CD4-positive, alpha-beta memory T cell (primary cell): ENCODE results near the gene TMEM106C. TPM values are rescaled to one million over a fixed set of nuclear protein-coding genes. Genes with fewer than 3 reads are reported as not detected.

Source experiments
- CTCF ChIA-PET: fragments of 350-600 bp; sonication (Branson Sonifier 250); formaldehyde crosslinking; loops from one replicate; lab custom pipeline; 2021; ENCODE audit warnings: inconsistent platforms; ENCODE audit not compliant: partially characterized antibody; lab: Charles Lee
- POLR2A ChIA-PET: fragments of 350-600 bp; sonication (Branson Sonifier 250); formaldehyde crosslinking; loops from one replicate; lab custom pipeline; 2021; ENCODE audit not compliant: partially characterized antibody; lab: Charles Lee
- DNase-seq, 5 donors: peaks; one replicate each; pipeline versions ENCODE4 v3.0.0 to v3.0.0-alpha.2; 2020 to 2022; ENCODE audit warnings: mixed read lengths in 1 of 5
- H3K27ac ChIP-seq: one replicate; pipeline ENCODE4 v1.7.0; 2013; ENCODE audit warnings: low read depth, low read length
- H3K27me3 ChIP-seq: 2 replicates; pipeline ENCODE4 v1.7.0; 2013; ENCODE audit warnings: mild to moderate bottlenecking, low read length, moderate library complexity; ENCODE audit not compliant: insufficient read depth
- H3K36me3 ChIP-seq: 2 replicates; pipeline ENCODE4 v1.7.0; 2013; ENCODE audit warnings: mild to moderate bottlenecking, low read length, moderate library complexity; ENCODE audit not compliant: insufficient read depth
- H3K4me1 ChIP-seq: 2 replicates; pipeline ENCODE4 v1.7.0; 2013; ENCODE audit warnings: mild to moderate bottlenecking, low read length, moderate library complexity; ENCODE audit not compliant: insufficient read depth
- H3K4me3 ChIP-seq, 2 donors: one replicate each; pipeline ENCODE4 v1.7.0; 2013; ENCODE audit warnings: low read length in 2 of 2, mild to moderate bottlenecking in 1 of 2
- H3K9me3 ChIP-seq, 2 donors: one replicate each; pipeline ENCODE4 v1.7.0; 2013; ENCODE audit warnings: low read length in 2 of 2, control low read depth in 1 of 2; ENCODE audit not compliant: control insufficient read depth in 1 of 2
- H3K27ac Mint-ChIP-seq, 7 donors: one replicate each; pipeline ENCODE4 v1.8.0; 2020 to 2021; ENCODE audit warnings: mixed read lengths in 7 of 7, mild to moderate bottlenecking in 6 of 7, inconsistent platforms in 3 of 7, moderate library complexity in 3 of 7
- H3K27me3 Mint-ChIP-seq, 2 donors: one replicate each; pipeline ENCODE4 v1.8.0; 2020 to 2021; ENCODE audit warnings: mixed read lengths in 2 of 2
- H3K36me3 Mint-ChIP-seq, 2 donors: one replicate each; pipeline ENCODE4 v1.8.0; 2020 to 2021; ENCODE audit warnings: mixed read lengths in 2 of 2, inconsistent platforms in 1 of 2, mild to moderate bottlenecking in 1 of 2
- H3K4me1 Mint-ChIP-seq, 4 donors: one replicate each; pipeline ENCODE4 v1.8.0; 2020 to 2021; ENCODE audit warnings: mixed read lengths in 4 of 4, mild to moderate bottlenecking in 1 of 4
- H3K4me3 Mint-ChIP-seq, 8 donors: one replicate each; pipeline ENCODE4 v1.8.0; 2020 to 2021; ENCODE audit warnings: mixed read lengths in 8 of 8, mild to moderate bottlenecking in 7 of 8, moderate library complexity in 6 of 8, inconsistent platforms in 3 of 8
- H3K9me3 Mint-ChIP-seq, 8 donors: one replicate each; pipeline ENCODE4 v1.8.0; 2020 to 2021; ENCODE audit warnings: mixed read lengths in 8 of 8, mild to moderate bottlenecking in 5 of 8, inconsistent platforms in 3 of 8, moderate library complexity in 1 of 8
- intact Hi-C: fragments of 100-400 bp; cut with micrococcal nuclease; formaldehyde crosslinking; loops from one replicate; pipeline ENCODE4 v1.15.1; 2023
- polyA plus RNA-seq, 2 donors: library from polyadenylated mRNA; unstranded; fragments of 300-500 nt; fragmentation: Illumina TruSeq; gene quantifications; one replicate each; pipeline ENCODE4 v1.2.3, GENCODE V29; 2021
- total RNA-seq, 2 experiments: library from RNA; stranded (reverse); gene quantifications; one replicate each; pipeline ENCODE4 v1.2.3, GENCODE V29; 2021

Gene TMEM106C
- total and polyA plus RNA-seq, 4 experiments from 2014 or later = 42.5 to 77.4 (median 44.6) TPM

DNA sequence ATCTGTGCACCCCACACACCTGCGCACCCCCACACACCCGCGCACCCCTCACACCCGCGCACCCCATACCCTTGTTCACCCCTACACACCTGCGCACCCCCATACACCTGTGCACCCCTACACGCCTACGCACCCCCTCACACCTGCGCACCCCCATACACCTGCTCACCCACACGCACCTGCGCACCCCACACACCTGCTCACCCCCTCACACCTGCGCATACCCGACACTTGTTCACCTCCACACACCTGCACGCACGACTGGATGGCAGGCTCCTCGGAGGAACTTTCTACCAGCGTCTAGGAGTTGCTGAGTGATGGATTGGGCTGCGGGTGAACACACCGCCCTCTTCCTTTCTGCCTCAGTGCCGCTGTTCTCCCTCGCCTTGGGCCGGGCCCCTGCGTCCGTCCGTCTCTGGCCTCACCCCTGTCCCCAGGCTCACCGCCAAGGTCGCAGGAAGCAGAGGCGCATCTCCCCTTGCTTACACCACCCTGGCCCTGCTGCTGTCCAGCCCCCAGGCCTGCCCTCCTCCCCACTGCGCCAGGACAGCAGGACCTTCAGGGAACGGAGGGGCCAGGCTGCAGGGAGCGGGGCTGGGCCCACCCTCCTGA, 20.7 kb upstream of the TMEM106C start:
- intact Hi-C loops = loop anchor here (1.0 to 5.0 kb wide), 3 partner anchors 223 to 675 kb away; no protein-coding TSS in a partner anchor
- H3K9me3 Mint-ChIP-seq = no peaks in the 10 kb centered on the region
- CTCF ChIA-PET = interaction anchor here (0.7 to 1.7 kb wide), 3 partner anchors 225 to 676 kb away, joined by 3 to 5 read pairs (median 3); no protein-coding TSS in a partner anchor

DNA sequence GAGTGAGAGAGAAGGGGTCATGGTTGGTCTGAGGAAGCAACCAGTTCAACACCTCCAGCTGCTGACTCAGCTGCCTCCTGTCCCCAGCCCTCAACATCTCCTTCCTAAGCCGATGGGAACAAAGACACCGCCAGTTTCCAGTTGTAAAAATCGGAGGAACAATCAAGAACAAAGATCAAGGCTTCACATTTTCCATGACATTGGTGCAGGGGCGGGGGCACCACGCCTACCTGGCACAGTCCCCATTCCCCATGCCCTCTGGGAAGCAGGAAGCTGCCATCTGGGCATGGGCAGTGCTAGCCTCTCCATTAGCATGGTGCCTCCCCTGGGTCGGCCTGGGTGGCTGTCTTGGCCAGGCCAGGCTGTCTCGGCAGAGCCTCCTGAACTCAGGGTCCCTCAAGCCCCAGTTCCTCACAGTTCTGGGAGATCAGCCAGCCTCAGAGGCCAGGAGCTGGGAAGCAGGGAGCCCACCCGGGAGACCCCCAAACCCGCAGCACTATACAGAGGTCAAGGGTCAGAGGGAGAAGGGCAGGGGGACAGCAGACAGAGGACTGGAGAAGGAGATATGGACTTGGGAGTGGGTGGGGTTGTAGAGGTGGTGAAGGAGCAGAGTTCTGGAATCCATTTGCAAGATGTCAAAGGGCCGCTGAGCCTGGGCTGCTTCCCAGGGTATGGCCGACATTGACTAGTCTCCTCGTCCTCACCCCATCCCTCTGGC, 19.6 kb upstream of the TMEM106C start:
- Histone ChIP-seq H3K27me3 (no peaks in the 10 kb centered on the region), H3K27ac (no peak overlapping the region), H3K4me3 (no peak overlapping the region), H3K4me1 (no peaks in the 10 kb centered on the region), H3K9me3 (no peaks in the 10 kb centered on the region), H3K36me3 (no peaks in the 10 kb centered on the region)
- CTCF ChIA-PET = no interaction called here
- Mint-ChIP-seq H3K27me3 (peaks cover 11 to 15% of the 10 kb centered on the region in 2 donors), H3K27ac (no peak overlapping the region), H3K9me3 (no peaks in the 10 kb centered on the region), H3K4me3 (no peak overlapping the region), H3K36me3 (no peaks in the 10 kb centered on the region), H3K4me1 (peaks cover 0 to 9% (median under 1%) of the 10 kb centered on the region in 4 donors)
- POLR2A ChIA-PET = no interaction called here
- intact Hi-C loops = loop anchor here (5.0 kb wide), 1 partner anchor 674 kb away; no protein-coding TSS in a partner anchor
- DNase-seq = no peak

More for the DNA sequence above, 20.7 kb upstream of the TMEM106C start:
- POLR2A ChIA-PET = no interaction called here
- Histone ChIP-seq H3K27ac (no peak overlapping the region), H3K36me3 (no peaks in the 10 kb centered on the region), H3K4me1 (no peaks in the 10 kb centered on the region), H3K4me3 (no peak overlapping the region), H3K9me3 (no peaks in the 10 kb centered on the region), H3K27me3 (no peaks in the 10 kb centered on the region)
- no peak overlapping the region for H3K27ac Mint-ChIP-seq
- H3K4me3 Mint-ChIP-seq = no peak overlapping the region
- no peak for DNase-seq
- peaks cover 0 to 9% (median under 1%) of the 10 kb centered on the region in 4 donors for H3K4me1 Mint-ChIP-seq
- H3K36me3 Mint-ChIP-seq = no peaks in the 10 kb centered on the region
- peaks cover 11 to 15% of the 10 kb centered on the region in 2 donors for H3K27me3 Mint-ChIP-seq

- peak overlapping the region in 2 of 7 donors; percentile 43 to 54 for H3K27ac Mint-ChIP-seq
Measured at GRCh38 chr12:47944685-47945340, 18.6 kb upstream of the TMEM106C start.

GRCh38 chr12:47945341-47945728, 18.1 kb upstream of the TMEM106C start:
- no peaks in the 10 kb centered on the region for H3K9me3 Mint-ChIP-seq
- peaks cover 9 to 15% of the 10 kb centered on the region in 2 donors for H3K27me3 Mint-ChIP-seq
- POLR2A ChIA-PET = no interaction called here
- no peak overlapping the region for H3K4me3 Mint-ChIP-seq
- DNase-seq = no peak
- H3K36me3 Mint-ChIP-seq = no peaks in the 10 kb centered on the region
- intact Hi-C loops = no loop called here
- H3K4me3 ChIP-seq = no peak overlapping the region
- no peaks in the 10 kb centered on the region for H3K27me3 ChIP-seq
- no peaks in the 10 kb centered on the region for H3K36me3 ChIP-seq
- H3K4me1 ChIP-seq = no peaks in the 10 kb centered on the region
- CTCF ChIA-PET = no interaction called here
- no peaks in the 10 kb centered on the region for H3K9me3 ChIP-seq
- H3K4me1 Mint-ChIP-seq = peaks cover 0 to 9% (median under 1%) of the 10 kb centered on the region in 4 donors
- no peak overlapping the region for H3K27ac Mint-ChIP-seq
- H3K27ac ChIP-seq = no peak overlapping the region

More at GRCh38 chr12:47944685-47945340, 18.6 kb upstream of the TMEM106C start:
- ChIA-PET POLR2A (no interaction called here), CTCF (no interaction called here)
- DNase-seq = no peak
- H3K4me3 ChIP-seq = no peak overlapping the region
- no peaks in the 10 kb centered on the region for H3K9me3 ChIP-seq
- Mint-ChIP-seq H3K27me3 (peaks cover 11 to 15% of the 10 kb centered on the region in 2 donors), H3K4me3 (no peak overlapping the region), H3K9me3 (no peaks in the 10 kb centered on the region), H3K4me1 (peaks cover 0 to 9% (median under 1%) of the 10 kb centered on the region in 4 donors), H3K36me3 (no peaks in the 10 kb centered on the region)
- no peaks in the 10 kb centered on the region for H3K4me1 ChIP-seq
- H3K36me3 ChIP-seq = no peaks in the 10 kb centered on the region
- intact Hi-C loops = loop anchor here (5.0 kb wide), 1 partner anchor 672 kb away; no protein-coding TSS in a partner anchor
- no peak overlapping the region for H3K27ac ChIP-seq
- H3K27me3 ChIP-seq = no peaks in the 10 kb centered on the region

DNA sequence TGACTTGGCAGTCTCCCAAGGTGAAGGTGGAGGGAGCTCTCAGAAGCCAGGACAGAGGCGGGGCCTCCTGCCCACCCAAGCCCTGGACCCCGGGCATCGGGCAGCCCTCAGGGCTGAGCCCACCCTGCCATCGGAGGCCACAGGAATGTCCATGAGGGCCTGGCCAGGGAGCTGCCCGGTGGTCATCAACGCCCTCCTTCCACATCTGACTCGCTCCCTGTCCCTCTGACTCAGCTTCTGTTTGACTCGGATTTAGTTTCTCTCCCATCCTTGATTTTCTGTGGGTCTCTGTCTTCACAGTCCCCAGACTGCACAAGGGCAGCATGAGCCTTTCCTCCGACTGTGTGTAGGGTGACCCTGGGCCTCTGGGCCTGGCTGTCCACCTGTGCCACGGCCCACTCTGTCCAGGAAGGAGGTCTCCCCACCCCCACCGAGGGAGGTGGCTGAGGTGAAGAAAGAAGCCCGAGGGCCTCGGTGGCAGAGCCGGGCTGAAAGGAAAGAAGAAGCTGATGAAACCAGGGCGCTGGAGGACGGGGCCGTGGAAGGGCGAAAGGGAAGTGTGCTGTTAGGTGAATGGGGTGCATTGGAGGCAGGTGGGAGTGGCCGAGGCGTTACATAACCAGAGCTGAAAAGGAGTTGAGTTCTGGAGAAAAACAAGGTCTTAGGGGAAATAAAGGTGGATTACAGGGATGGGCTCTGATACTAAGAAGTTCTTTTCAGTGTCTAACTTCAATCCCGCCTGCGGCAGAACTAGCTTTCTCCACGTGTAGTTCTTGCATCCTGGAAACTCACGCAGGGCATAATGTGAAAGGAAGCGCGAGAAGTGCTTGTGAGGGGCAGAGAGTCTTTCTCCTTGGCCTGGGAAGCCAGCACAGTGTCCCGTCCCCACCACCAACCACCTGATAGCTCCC, 16.7 kb upstream of the TMEM106C start:
- no peaks in the 10 kb centered on the region for H3K27me3 ChIP-seq
- no peak for DNase-seq
- POLR2A ChIA-PET = no interaction called here
- Mint-ChIP-seq H3K4me1 (no peaks in the 10 kb centered on the region), H3K9me3 (no peaks in the 10 kb centered on the region), H3K27me3 (peaks cover 3 to 6% of the 10 kb centered on the region in 2 donors), H3K4me3 (no peak overlapping the region), H3K27ac (peak overlapping the region in 1 of 7 donors; percentile 23), H3K36me3 (no peaks in the 10 kb centered on the region)
- H3K9me3 ChIP-seq = no peaks in the 10 kb centered on the region
- intact Hi-C loops = no loop called here
- no peaks in the 10 kb centered on the region for H3K4me1 ChIP-seq
- CTCF ChIA-PET = interaction anchor here (1.1 to 1.6 kb wide), 5 partner anchors 9 to 204 kb away, joined by 3 to 6 read pairs (median 5); partner anchors contain the start of gene VDR
- H3K4me3 ChIP-seq = no peak overlapping the region
- H3K36me3 ChIP-seq = no peaks in the 10 kb centered on the region
- no peak overlapping the region for H3K27ac ChIP-seq

- Mint-ChIP-seq H3K4me1 (no peaks in the 10 kb centered on the region), H3K9me3 (no peaks in the 10 kb centered on the region), H3K36me3 (no peaks in the 10 kb centered on the region), H3K27ac (no peak overlapping the region), H3K27me3 (peaks cover 3 to 6% of the 10 kb centered on the region in 2 donors), H3K4me3 (no peak overlapping the region)
- ChIA-PET POLR2A (no interaction called here), CTCF (interaction anchor here (1.1 to 1.6 kb wide), 5 partner anchors 9 to 205 kb away, joined by 3 to 6 read pairs (median 5); partner anchors contain the start of gene VDR)
- Histone ChIP-seq H3K4me3 (no peak overlapping the region), H3K4me1 (no peaks in the 10 kb centered on the region), H3K27ac (no peak overlapping the region), H3K9me3 (no peaks in the 10 kb centered on the region), H3K36me3 (no peaks in the 10 kb centered on the region), H3K27me3 (no peaks in the 10 kb centered on the region)
- no peak for DNase-seq
- intact Hi-C loops = no loop called here
Measured at GRCh38 chr12:47947341-47947740, 16.1 kb upstream of the TMEM106C start.
